DMS53 treated with DMSO at 0.1 percent for 48 hours (cell line): Measurements from ENCODE around the gene VPS26C.
"Not testable (repeated sequence)": the region's sequence is repeated elsewhere in the genome, so short reads cannot be mapped to it uniquely, and the experiment has no call there.

ENCODE experiments used
- DNase-seq: peaks from one replicate; lab custom pipeline; 2025; ENCODE audit not compliant: unreplicated experiment; lab: John Stamatoyannopoulos, UW

The VPS26C gene

DNA sequence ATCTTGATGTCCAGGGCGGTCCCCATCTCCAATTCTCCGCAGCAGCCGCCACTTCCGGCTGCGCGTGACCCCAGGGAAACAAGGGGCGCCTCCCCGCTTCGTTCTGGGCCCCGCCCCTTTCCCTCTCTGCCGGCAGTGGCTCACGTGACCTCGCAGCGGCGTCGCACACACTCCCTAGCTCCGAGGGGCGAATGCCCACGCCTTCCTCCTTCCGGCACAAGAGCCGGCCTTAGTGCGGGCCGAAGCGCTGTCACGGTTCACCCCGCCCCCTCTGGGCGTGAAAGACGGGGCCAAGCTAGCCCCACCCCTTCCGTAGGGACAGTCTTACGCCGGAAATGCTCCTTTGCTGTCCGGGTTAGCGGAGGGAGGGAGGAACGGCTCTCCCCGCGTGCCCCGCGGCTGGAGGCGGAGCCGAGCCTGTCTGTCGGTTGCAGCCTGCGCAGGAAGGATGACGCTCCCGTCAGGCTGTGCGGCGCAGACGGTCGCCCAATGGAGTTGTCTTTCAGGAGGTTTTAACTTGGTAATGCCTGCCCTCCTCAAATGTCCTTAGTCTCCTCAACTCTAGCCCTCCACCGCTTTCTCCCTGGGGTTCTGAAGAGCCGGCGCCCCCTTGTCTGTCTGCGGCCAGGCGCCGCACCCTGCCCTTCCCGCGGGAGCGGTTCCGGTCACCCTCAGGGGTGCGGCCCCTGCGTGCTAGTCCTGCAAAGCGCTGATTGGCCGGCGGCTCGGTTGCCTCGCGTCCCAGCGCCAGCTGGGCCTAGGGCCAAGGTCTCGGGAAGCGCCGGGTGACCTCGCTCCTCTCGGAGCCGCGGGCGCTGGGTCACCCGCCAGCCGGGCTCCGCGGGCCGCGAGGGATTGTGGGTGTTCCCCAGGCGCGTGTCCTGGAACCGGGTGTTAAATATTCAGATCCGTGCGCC, at the start of gene VPS26C:
Gene VPS26C, minus strand, starts transcription at position 66 of the 917 bp plus-strand sequence. Its CDS starts 40 bp downstream, at position 26.
- DNase-seq = peak; percentile 92

DNA sequence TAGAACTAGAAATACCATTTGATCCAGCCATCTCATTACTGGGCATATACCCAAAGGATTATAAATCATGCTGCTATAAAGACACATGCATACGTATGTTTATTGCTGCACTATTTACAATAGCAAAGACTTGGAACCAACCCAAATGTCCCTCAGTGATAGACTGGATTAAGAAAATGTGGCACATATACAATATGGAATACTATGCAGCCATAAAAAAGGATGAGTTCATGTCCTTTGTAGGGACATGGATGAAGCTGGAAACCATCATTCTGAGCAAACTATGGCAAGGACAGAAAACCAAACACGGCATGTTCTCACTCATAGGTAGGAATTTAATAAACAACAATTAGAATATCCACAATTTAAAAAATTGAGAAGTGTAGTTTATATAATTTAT, 48.9 kb upstream of the VPS26C start:
- not testable (repeated sequence) for DNase-seq

DNA sequence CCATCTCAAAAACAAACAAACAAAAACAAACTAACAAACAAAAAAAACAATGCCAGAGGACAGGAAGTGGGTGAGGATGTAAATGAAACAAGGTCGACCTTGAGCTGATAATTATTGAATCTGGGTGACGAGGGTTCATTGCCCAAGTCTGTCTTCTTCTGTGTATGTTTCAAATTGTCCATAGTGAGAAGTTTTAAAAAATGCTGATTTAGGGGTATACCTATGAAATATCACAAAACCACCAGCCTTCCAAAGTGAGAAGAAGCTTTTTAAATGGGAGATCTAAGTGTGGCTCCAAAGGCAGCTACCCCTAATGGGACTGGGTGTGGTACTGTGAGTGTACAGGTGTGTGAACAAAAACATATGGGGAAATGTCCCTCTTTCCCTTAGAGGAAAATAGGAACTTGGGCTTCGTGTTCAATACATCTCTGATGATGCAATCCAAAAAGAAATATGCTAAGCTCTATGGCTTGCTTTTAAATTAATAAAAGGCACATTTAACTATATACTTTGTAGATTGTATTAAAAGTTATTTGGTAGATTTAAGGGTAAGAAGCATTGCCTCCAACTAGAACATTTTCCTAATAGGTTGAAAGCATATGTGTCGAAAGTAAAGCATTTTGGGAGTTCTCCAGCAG, 33.1 kb upstream of the VPS26C start:
- no peak for DNase-seq

DNA sequence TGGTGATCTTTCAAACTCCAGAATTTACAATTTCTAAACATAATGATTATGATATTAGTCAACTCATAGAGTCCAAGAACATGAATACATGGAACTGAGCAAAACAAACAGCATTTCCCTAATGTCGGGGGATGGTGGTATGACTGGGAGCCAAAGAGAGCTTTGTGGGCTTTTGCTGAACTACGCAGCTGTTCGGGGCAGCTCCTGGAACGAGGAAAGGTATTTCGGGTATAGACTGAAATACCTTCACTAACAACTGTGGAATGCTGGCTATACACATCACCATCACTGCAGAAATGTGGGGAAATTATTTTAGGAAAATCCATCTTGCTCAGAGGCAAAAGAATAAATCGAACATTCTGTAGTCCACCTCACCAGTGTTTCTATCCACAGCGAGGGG, 30.2 kb upstream of the VPS26C start:
- DNase-seq = no peak

- no peak for DNase-seq
Observed at GRCh38 chr21:37294679-37295078, 27.5 kb upstream of the VPS26C start.

GRCh38 chr21:37292941-37293340, 25.8 kb upstream of the VPS26C start:
- DNase-seq = no peak

GRCh38 chr21:37292041-37292440, 24.9 kb upstream of the VPS26C start:
- DNase-seq = no peak

- not testable (repeated sequence) for DNase-seq
Observed at GRCh38 chr21:37283191-37283710, 16.1 kb upstream of the VPS26C start.

GRCh38 chr21:37282602-37283001, 15.5 kb upstream of the VPS26C start:
- not testable (repeated sequence) for DNase-seq

GRCh38 chr21:37281993-37282392, 14.9 kb upstream of the VPS26C start:
- DNase-seq = peak; percentile 19

- no peak for DNase-seq
Observed at GRCh38 chr21:37281579-37281978, 14.4 kb upstream of the VPS26C start.

- DNase-seq = not testable (repeated sequence)
Observed at GRCh38 chr21:37279271-37279670, 12.1 kb upstream of the VPS26C start.

- DNase-seq = no peak
Observed at GRCh38 chr21:37278199-37278598, 11.1 kb upstream of the VPS26C start.

DNA sequence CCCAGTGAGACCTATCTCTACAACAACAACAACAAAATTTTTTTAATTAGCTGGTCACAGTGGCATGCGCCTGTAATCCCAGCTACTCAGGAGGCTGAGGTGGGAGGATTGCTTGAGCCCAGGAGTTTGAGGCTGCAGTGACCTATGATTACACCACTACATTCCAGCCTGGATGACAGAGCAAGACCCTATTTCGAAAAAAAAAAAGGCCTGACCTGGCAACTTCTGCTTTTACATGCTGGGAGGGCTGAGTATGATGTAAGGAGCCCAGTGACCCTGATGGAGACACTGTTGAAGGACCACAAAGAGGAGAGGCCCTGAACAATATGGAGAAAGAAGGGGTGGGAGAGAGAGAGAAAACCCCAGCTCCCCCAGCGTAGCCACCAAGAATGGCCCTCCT, 9.2 kb upstream of the VPS26C start:
- no peak for DNase-seq

GRCh38 chr21:37273911-37274690, 7.0 kb upstream of the VPS26C start:
- no peak for DNase-seq

DNA sequence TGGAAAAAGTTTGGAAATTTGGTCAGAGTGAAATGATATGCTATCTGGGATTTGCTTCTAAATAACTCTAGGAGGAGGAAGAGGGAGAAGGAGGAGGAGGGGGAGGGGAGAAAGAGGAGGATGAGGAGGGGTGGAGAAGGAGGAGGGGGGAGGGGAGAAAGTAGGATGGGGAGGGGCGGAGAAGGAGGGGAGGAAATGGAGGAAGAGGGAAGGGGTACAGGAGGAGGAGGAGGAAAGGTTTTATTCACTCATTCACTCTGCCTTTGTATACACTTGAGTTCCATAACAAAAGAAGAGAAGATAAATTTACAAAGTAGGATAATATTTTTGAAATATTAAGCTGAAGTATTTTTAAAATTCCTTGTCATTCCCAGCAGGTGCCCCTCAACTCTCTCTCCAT, 6.3 kb upstream of the VPS26C start:
- DNase-seq = no peak

- no peak for DNase-seq
Observed at GRCh38 chr21:37272897-37273296, 5.8 kb upstream of the VPS26C start.

DNA sequence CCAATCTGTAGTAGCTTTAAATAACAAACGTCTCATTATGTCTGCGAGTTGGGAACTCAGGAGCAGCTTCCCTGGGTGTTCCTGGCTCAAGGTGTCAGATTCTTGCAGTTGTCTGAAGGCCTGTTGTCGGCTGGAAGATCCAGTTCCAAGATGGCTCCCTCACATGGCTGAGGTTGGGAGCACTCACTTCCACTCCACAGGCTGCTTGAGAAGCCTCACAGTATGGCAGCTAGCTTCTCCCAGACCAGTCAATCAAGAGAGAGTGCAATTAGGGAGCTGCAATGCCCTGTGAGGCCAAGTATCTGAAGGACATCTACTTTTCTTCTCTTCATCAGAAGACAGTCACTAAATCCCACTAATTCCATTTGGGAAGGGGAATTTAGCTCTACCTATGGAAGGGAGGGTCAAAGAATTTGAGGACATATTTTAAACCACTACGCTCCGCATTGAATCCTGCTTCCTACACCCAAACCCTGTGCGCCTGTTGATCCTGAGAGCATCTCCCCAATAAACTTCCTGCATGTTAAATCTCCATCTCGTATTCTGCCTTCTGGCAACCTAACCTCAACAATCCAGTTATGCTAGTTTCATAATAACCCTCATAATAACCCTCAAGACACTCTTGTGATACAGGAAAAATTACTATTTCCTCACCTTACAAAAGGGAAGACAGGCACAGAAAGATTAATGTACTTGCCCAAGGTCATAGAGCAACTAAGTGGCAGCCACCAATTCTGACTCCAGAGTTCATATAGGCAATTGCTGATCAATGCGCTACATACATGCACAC, 3.6 kb upstream of the VPS26C start:
- no peak for DNase-seq

DNA sequence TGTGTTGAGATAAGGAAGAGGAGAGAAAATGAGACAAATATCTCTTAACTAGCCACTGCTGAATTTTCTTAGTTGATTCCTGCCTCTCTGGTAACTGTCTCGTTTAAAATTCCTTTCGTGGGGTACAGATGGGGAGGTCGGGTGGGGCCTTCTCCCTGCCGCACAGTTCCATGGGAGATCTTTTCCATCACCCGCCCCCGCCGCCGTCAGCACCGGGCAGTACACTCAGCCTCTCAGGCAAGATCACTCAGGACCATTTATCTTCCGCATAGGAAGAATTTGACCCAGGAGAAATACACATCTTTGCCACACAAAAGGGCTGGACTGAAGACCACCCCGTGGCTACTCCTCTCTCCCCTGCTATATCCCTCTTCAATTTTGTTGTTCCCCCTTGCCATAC, 2.3 kb upstream of the VPS26C start:
- no peak for DNase-seq

- DNase-seq = no peak
Observed at GRCh38 chr21:37268186-37268503, 1.0 kb upstream of the VPS26C start.
